HepG2 (cell line): Measurements from ENCODE around the gene LMTK2. TPM values are rescaled to one million over a fixed set of nuclear protein-coding genes. Genes with fewer than 3 reads are reported as not detected.

ENCODE experiments used
- ASH2L ChIP-seq: fragments of 300-600, 200-600 bp; sonication (generic); IDR thresholded peaks from 2 replicates; pipeline ENCODE4 v1.7.0; 2017; ENCODE audit warnings: low read depth, mild to moderate bottlenecking, moderate library complexity, mixed read lengths, low read length; ENCODE audit not compliant: insufficient read length
- ELF3 ChIP-seq: IDR thresholded peaks from 2 replicates; pipeline ENCODE4 v1.6.1; 2016; ENCODE audit warnings: missing genetic modification reagents, missing compliant biosample characterization
- GMEB1 ChIP-seq: sonication (generic); formaldehyde crosslinking; IDR thresholded peaks from 2 replicates; pipeline ENCODE4 v1.5.1; 2020; ENCODE audit warnings: missing genetic modification reagents, mild to moderate bottlenecking, borderline replicate concordance
- HMGXB3 ChIP-seq: sonication (generic); formaldehyde crosslinking; IDR thresholded peaks from 2 replicates; pipeline ENCODE4 v1.4.0; 2020; ENCODE audit warnings: missing genetic modification reagents, borderline replicate concordance
- HNRNPH1 ChIP-seq: fragments of 200-400 bp; formaldehyde crosslinking; optimal IDR thresholded peaks from 2 replicates; pipeline ENCODE3; 2017; ENCODE audit warnings: mild to moderate bottlenecking, low read depth, low read length
- KAT2B ChIP-seq: fragments of 150-350 bp; IDR thresholded peaks from 2 replicates; pipeline ENCODE4 v1.6.1; 2014; ENCODE audit warnings: low read depth, low read length, borderline replicate concordance
- MXD3 ChIP-seq: IDR thresholded peaks from 2 replicates; pipeline ENCODE4 v1.6.1; 2016; ENCODE audit warnings: mild to moderate bottlenecking, missing biosample characterization, missing genetic modification reagents
- NFAT5 ChIP-seq: sonication (generic); formaldehyde crosslinking; IDR thresholded peaks from 2 replicates; pipeline ENCODE4 v1.4.0; 2020; ENCODE audit warnings: missing genetic modification reagents
- RFXANK ChIP-seq: IDR thresholded peaks from 2 replicates; pipeline ENCODE4 v1.6.1; 2016
- TBP ChIP-seq: sonication (generic); formaldehyde crosslinking; IDR thresholded peaks from 2 replicates; pipeline ENCODE4 v1.5.0; 2020; ENCODE audit warnings: missing genetic modification reagents
- ZBTB3 ChIP-seq: sonication (generic); formaldehyde crosslinking; IDR thresholded peaks from 2 replicates; pipeline ENCODE4 v1.4.0; 2020; ENCODE audit warnings: low read depth, mild to moderate bottlenecking, moderate library complexity, missing genetic modification reagents, borderline replicate concordance
- ZNF614 ChIP-seq: IDR thresholded peaks from 2 replicates; pipeline ENCODE4 v1.6.1; 2018; ENCODE audit warnings: missing biosample characterization, missing genetic modification reagents, inconsistent platforms, borderline replicate concordance
- ZNF660 ChIP-seq: sonication (generic); formaldehyde crosslinking; IDR thresholded peaks from 2 replicates; pipeline ENCODE4 v1.5.1; 2020; ENCODE audit warnings: mild to moderate bottlenecking, low read depth, missing genetic modification reagents, borderline replicate concordance
- ZNF674 ChIP-seq: sonication (generic); formaldehyde crosslinking; IDR thresholded peaks from 2 replicates; pipeline ENCODE4 v1.5.0; 2020; ENCODE audit warnings: low read depth, mild to moderate bottlenecking, missing genetic modification reagents
- ZNF773 ChIP-seq: sonication (generic); formaldehyde crosslinking; IDR thresholded peaks from 2 replicates; pipeline ENCODE4 v1.4.0; 2020; ENCODE audit warnings: missing genetic modification reagents, borderline replicate concordance
- ZZZ3 ChIP-seq: sonication (generic); formaldehyde crosslinking; IDR thresholded peaks from 2 replicates; pipeline ENCODE4 v1.4.0; 2020; ENCODE audit warnings: missing genetic modification reagents, mild to moderate bottlenecking, borderline replicate concordance
- polyA plus RNA-seq, 8 experiments: library from polyadenylated mRNA; depleted of rRNA in 3 of 8; stranded (reverse) in 7 of 8; unstranded in 1 of 8; fragments of >200 nt; fragmentation: Illumina TruSeq in 4 of 8; extraction: Trizol in 4 of 8; gene quantifications; 2 replicates each; pipeline versions ENCODE4 v1.2.1 to v1.2.3, GENCODE V29; 2011 to 2016; ENCODE audit warnings: low read depth in 4 of 8, missing spikeins in 1 of 8, mixed read lengths in 1 of 8; ENCODE audit not compliant: insufficient read depth in 1 of 8
- total RNA-seq, 5 experiments: library from RNA; depleted of rRNA; stranded (reverse); fragments of >200 nt; fragmentation: Illumina TruSeq; extraction: Trizol; gene quantifications; 2 replicates each; pipeline ENCODE4 v1.2.3, GENCODE V29; 2016; ENCODE audit warnings: low read depth in 1 of 5

Gene LMTK2
- total and polyA plus RNA-seq, 2 of the 13 experiments (the other 11 are each of a cell fraction or from before 2014, with no cell fraction given), result 9.5 to 11.7 TPM

GRCh38 chr7:98251601-98252424 is 145.2 kb downstream of the LMTK2 start, which contains the start of gene TECPR1 (continued):
- TF ChIP-seq NFAT5 (CRISPR knock-in tag) (no peak), ASH2L (peak; percentile 81), MXD3 (CRISPR knock-in tag) (peak; percentile 59), ZZZ3 (CRISPR knock-in tag) (no peak), KAT2B (no peak), HNRNPH1 (no peak), GMEB1 (CRISPR knock-in tag) (peak; percentile 91), RFXANK (CRISPR knock-in tag) (no peak), ZNF773 (CRISPR knock-in tag) (no peak), TBP (no peak), ZBTB3 (CRISPR knock-in tag) (no peak), ZNF674 (no peak), ZNF614 (CRISPR knock-in tag) (peak; percentile 35; the same call in 1 of the 2 replicates), HMGXB3 (CRISPR knock-in tag) (no peak), ZNF660 (CRISPR knock-in tag) (no peak), ELF3 (no peak; the same call in none of the 2 replicates)
